Measurements from ENCODE around the gene RAPGEF5. TPM values are rescaled to one million over a fixed set of nuclear protein-coding genes. Genes with fewer than 3 reads are reported as not detected.
A peak's percentile ranks its signal among the peaks of the same experiment; 100 is the strongest.

Gene RAPGEF5
- total RNA-seq, 1 donor from 2014 or later: 139 TPM

DNA sequence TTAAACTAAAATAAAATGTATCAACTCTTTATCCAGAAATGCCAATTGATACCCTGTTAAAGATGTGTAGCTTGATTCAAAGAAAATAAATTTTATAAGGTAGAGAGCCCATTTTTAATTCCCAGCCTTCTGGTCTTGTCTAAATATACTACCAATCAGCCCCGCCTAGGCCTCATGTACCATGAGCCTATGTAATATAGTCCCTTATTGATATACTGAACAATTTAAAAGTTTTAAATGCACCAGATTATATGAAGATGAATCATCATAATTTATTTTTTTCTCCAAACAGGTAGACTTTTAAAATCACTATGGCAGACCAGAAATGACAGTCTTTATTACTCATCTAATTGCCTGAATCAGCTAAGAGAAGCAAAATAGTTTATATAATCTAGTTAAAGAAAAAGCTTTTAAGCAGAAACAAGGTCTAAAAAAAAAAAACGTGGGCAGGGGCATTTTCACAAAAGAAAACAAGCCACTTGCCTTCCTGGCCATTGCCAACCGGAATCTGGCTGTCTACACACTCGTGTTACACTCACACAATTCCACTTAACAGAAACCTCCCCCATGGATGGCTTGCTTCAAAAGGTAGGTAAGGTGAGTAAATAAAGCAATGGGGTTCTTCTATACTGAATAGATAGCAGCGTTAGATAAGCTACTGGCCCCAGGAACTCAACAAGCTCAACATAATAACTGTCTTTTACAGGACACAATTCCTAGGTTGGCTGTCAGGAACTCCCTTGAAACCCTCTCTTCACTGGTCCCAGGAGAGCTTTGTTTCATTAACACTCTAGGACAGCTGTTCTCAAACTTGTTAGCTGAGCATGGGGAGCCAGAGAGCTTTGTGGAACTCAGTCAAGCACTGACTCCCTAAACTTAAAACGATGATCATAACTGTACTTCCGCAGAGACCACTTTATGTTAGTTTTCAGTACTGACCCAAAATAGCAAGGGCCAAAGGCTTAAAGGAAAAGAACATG is 37.2 kb downstream of the RAPGEF5 start:
- intact Hi-C loops (cut with DNase I): no loop called here
- Histone ChIP-seq H3K36me3 (no peaks in the 10 kb centered on the region), H3K27me3 (no peaks in the 10 kb centered on the region), H3K9me3 (no peaks in the 10 kb centered on the region), H3K4me3 (no peak overlapping the region), H3K27ac (no peak overlapping the region), H3K4me1 (no peaks in the 10 kb centered on the region)
- TF ChIP-seq, protein P1, sequence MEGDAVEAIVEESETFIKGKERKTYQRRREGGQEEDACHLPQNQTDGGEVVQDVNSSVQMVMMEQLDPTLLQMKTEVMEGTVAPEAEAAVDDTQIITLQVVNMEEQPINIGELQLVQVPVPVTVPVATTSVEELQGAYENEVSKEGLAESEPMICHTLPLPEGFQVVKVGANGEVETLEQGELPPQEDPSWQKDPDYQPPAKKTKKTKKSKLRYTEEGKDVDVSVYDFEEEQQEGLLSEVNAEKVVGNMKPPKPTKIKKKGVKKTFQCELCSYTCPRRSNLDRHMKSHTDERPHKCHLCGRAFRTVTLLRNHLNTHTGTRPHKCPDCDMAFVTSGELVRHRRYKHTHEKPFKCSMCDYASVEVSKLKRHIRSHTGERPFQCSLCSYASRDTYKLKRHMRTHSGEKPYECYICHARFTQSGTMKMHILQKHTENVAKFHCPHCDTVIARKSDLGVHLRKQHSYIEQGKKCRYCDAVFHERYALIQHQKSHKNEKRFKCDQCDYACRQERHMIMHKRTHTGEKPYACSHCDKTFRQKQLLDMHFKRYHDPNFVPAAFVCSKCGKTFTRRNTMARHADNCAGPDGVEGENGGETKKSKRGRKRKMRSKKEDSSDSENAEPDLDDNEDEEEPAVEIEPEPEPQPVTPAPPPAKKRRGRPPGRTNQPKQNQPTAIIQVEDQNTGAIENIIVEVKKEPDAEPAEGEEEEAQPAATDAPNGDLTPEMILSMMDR (IDR thresholded peaks at IDR 0.05): no peak
- DNase-seq (no peak), ATAC-seq (peak; percentile 58)

DNA sequence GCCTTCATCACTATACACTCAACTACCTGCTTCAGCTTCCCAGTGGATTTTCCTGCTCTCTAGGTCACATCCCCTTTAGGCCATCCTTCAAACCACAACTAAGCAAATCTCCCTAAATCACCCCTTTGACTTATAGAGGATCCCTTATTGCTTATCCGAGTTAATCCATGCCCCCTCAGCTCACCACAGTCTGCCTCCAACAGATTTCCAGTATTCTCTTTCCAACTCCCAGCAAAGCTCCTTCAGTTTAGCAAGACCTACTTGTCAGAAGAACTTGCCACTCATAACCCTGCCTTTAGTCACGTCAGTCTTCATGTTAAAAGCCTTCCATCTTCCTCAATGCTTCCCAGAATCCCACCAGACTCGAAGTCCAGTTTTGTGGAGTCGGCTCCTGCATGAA is 38.6 kb downstream of the RAPGEF5 start:
- Histone ChIP-seq H3K36me3 (no peaks in the 10 kb centered on the region), H3K9me3 (no peaks in the 10 kb centered on the region), H3K27me3 (no peaks in the 10 kb centered on the region), H3K27ac (no peak overlapping the region), H3K4me1 (no peaks in the 10 kb centered on the region), H3K4me3 (no peak overlapping the region)
- ATAC-seq (no peak), DNase-seq (no peak)
- intact Hi-C loops (cut with DNase I): no loop called here
- TF ChIP-seq, protein P1 (IDR thresholded peaks at IDR 0.05): no peak

DNA sequence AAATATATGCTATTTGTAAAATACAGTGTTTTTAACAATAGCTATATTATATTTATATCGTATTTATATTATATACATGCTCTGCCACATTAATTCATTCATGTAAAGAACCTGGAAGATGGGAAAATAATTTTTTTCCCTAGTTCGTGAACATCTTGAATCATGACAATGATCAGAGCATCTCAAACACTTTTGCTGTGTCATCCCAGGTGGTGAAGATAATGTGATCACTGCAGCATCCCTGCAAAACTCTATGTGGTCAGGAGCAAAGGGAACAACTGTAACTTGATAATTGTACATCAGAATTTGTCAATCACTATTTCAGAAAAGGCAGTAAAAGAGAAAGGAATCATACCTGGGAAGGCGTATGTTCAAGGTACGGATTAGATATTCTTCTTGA is 39.3 kb downstream of the RAPGEF5 start:
- H3K36me3 ChIP-seq: no peaks in the 10 kb centered on the region
- H3K4me3 ChIP-seq: no peak overlapping the region
- intact Hi-C loops (cut with DNase I): no loop called here
- no peaks in the 10 kb centered on the region for H3K9me3 ChIP-seq
- DNase-seq: no peak
- no peak overlapping the region for H3K27ac ChIP-seq
- no peaks in the 10 kb centered on the region for H3K4me1 ChIP-seq
- no peak for ATAC-seq
- TF ChIP-seq, protein P1 (IDR thresholded peaks at IDR 0.05): no peak
- no peaks in the 10 kb centered on the region for H3K27me3 ChIP-seq

DNA sequence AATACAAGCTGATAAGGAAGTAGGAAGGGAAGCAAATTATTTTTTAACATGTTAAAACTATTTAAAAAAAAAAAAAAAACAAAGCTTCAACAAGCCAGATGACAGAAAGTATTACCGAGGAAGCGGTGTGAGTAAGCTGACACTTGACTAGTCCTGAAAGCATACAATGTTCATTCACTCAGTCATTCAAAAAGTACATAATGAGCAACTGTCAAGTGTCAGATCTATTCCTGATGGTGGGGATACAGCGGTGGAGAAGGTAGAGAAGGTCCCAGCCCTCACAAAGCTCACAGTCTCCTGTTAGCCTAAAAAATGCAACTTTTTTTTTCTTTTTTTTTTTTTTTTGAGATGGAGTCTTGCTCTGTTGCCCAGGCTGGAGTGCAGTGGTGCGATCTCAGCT is 40.0 kb downstream of the RAPGEF5 start:
- intact Hi-C loops (cut with DNase I): no loop called here
- no peak overlapping the region for H3K4me3 ChIP-seq

DNA sequence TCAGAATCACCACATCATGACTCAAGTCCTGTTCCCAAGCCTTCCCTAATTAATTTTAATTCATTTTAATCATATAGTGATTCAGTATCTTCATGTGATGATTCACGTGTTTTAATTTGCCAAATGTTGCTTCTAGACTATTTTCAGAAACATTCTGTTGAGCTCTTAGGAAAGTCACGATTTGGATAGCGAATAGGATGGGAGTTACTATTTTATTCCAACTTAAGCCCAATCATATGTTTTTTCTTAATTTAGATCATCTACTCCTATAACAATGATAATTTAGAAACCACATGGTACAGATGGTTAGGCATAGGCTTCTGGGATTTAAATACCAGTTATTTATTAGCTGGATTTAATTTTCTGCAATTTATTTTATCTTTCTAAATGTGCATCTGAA is 49.1 kb downstream of the RAPGEF5 start:
- ATAC-seq (no peak), DNase-seq (no peak)
- H3K4me3 ChIP-seq: no peak overlapping the region
- H3K4me1 ChIP-seq: no peaks in the 10 kb centered on the region
- no peaks in the 10 kb centered on the region for H3K9me3 ChIP-seq
- intact Hi-C loops (cut with DNase I): no loop called here
- TF ChIP-seq, protein P1 (IDR thresholded peaks at IDR 0.05): no peak
- peaks cover 8% of the 10 kb centered on the region for H3K36me3 ChIP-seq
- H3K27me3 ChIP-seq: no peaks in the 10 kb centered on the region
- no peak overlapping the region for H3K27ac ChIP-seq

More for the DNA sequence above, 40.0 kb downstream of the RAPGEF5 start:
- H3K27ac ChIP-seq: no peak overlapping the region
- H3K27me3 ChIP-seq: no peaks in the 10 kb centered on the region
- DNase-seq (no peak), ATAC-seq (no peak)
- H3K36me3 ChIP-seq: no peaks in the 10 kb centered on the region
- TF ChIP-seq, protein P1 (IDR thresholded peaks at IDR 0.05): no peak
- no peaks in the 10 kb centered on the region for H3K9me3 ChIP-seq
- H3K4me1 ChIP-seq: no peaks in the 10 kb centered on the region
